SK-N-MC (cell line): ENCODE measurements around the gene DND1.
"Not testable (repeated sequence)": the region's sequence is repeated elsewhere in the genome, so short reads cannot be mapped to it uniquely, and the experiment has no call there.

Experiments
- EZH2 ChIP-seq: fragments of 200-600 bp; sonication (generic); IDR thresholded peaks from one replicate; pipeline ENCODE4 v1.6.1; 2017; ENCODE audit warnings: antibody characterized with exemption
- POLR2AphosphoS5 ChIP-seq: IDR thresholded peaks from 2 replicates; pipeline ENCODE4 v1.6.1; 2012; ENCODE audit warnings: mild to moderate bottlenecking, low read depth, low read length, borderline replicate concordance

DNA sequence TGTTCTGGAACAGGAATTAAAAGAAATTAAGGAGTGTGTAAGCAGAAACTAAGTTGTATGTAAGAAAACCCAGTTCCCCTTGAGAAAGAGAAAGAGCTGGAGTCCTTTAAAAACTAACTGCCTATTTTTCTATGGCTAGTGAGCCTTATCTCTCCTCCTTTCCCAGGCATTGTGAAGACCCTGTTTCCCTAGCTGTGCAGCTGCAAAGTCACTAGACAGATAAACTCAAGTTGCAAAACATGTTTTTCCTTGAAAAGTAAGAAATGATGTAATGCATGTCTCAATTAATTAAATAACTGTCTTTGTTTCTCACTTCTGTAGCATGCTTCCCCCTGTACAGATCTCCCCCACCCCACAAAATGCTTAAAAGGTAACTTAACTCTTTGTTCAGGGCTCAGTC is 50.3 kb downstream of the DND1 start:
- TF ChIP-seq EZH2, POLR2AphosphoS5: not testable (repeated sequence)
